DOHH2 (cell line): ENCODE results near the gene FNIP1.

ENCODE experiments used
- EZH2phosphoT487 ChIP-seq: fragments of 200-600 bp; sonication (generic); IDR thresholded peaks from 2 replicates; pipeline ENCODE4 v1.6.1; 2017; ENCODE audit warnings: borderline replicate concordance, mild to moderate bottlenecking, antibody characterized with exemption, low read length, moderate library complexity, mixed read lengths
- TF ChIP-seq, protein P1 (sequence below): fragments of 200-600 bp; sonication (generic); IDR thresholded peaks from one replicate; pipeline ENCODE4 v1.5.1; 2014; ENCODE audit warnings: antibody characterized with exemption, mild to moderate bottlenecking, low read depth, low read length; ENCODE audit not compliant: poor library complexity, severe bottlenecking

DNA sequence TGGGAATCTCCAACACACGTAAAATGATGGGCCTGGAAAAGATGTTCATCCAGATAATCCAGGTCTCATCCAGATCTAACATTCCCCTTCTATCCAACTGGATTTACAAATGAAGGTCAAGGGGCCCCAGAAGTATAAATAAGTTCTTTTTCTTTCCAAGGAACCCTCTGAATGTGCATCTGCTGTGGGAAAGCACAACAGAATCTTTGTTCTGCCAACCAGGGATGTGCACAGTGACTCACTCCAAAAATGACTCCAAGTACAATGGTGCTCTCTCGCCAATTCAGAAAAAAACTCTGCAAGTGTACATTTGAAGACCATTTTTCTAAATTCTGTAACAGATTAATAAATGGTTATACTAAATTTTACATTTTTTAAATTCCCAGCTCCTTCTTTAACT, 174.2 kb downstream of the FNIP1 start:
- TF ChIP-seq, protein P1, sequence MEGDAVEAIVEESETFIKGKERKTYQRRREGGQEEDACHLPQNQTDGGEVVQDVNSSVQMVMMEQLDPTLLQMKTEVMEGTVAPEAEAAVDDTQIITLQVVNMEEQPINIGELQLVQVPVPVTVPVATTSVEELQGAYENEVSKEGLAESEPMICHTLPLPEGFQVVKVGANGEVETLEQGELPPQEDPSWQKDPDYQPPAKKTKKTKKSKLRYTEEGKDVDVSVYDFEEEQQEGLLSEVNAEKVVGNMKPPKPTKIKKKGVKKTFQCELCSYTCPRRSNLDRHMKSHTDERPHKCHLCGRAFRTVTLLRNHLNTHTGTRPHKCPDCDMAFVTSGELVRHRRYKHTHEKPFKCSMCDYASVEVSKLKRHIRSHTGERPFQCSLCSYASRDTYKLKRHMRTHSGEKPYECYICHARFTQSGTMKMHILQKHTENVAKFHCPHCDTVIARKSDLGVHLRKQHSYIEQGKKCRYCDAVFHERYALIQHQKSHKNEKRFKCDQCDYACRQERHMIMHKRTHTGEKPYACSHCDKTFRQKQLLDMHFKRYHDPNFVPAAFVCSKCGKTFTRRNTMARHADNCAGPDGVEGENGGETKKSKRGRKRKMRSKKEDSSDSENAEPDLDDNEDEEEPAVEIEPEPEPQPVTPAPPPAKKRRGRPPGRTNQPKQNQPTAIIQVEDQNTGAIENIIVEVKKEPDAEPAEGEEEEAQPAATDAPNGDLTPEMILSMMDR = no peak
- no peak for TF ChIP-seq EZH2phosphoT487
